Measurements from ENCODE around the gene CDKAL1.

DNA sequence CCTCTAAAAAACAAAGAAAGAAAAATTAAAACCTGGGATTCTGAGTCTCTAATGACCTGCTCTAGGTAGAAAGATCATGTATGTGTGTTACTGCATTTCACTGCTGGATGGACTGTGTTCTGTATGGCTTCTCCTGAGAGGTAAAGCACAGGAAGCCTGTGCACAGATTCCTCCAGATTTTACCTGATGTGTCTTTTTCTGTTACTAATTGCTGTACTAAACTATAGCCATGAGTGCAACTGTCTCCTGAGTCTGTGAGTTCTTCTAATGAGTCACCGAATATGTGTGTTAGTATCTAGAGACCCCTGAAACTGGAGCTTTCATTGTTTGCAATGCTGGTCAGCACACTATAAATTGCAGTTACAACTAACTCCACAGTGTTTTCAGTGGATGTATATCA is 270.8 kb downstream of the CDKAL1 start:
- no peak for TF ChIP-seq CTCF (IDR thresholded peaks at IDR 0.05)
- TF ChIP-seq POLR2A (IDR thresholded peaks at IDR 0.05) = no peak
